HG02885 (cell line): Measurements from ENCODE around the gene ARHGAP23.
"Not testable (repeated sequence)": the region's sequence is repeated elsewhere in the genome, so short reads cannot be mapped to it uniquely, and the experiment has no call there.

Experiments
- ATAC-seq: cut with Tn5 transposase; IDR thresholded peaks from one replicate; pipeline ENCODE4 v1.9.1; 2021; ENCODE audit warnings: mild to moderate bottlenecking; ENCODE audit not compliant: unreplicated experiment, poor library complexity

Gene ARHGAP23

GRCh38 chr17:38478667-38479066 lies 50.4 kb downstream of the ARHGAP23 start:
- ATAC-seq: not testable (repeated sequence)

- not testable (repeated sequence) for ATAC-seq
Observed at GRCh38 chr17:38482039-38482699, 53.9 kb downstream of the ARHGAP23 start.

GRCh38 chr17:38482700-38483043 lies 54.4 kb downstream of the ARHGAP23 start:
- not testable (repeated sequence) for ATAC-seq

- ATAC-seq: not testable (repeated sequence)
Observed at GRCh38 chr17:38484242-38485145, 56.2 kb downstream of the ARHGAP23 start.

GRCh38 chr17:38485146-38485468 lies 56.8 kb downstream of the ARHGAP23 start:
- ATAC-seq: no peak

GRCh38 chr17:38485681-38486298 lies 57.5 kb downstream of the ARHGAP23 start:
- not testable (repeated sequence) for ATAC-seq

DNA sequence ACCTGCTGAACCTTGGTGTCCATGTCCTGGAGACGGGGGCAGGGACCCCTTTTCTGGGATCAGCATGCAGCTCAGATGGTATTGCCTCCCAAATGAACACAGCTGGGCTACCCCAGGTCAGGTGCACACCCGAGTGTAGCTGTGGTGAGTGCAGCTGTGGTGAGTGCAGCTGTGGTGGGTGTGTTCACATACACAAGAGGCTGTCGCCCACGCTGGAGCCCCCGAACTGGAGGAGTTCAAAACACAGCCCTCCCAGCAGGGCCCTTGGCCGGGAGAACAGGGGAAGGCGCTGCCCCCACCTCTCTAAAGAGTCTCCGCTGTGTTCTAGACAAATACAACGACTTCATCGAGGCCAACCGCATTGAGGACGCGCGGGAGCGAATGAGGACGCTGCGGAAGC lies 61.5 kb downstream of the ARHGAP23 start:
- not testable (repeated sequence) for ATAC-seq

- not testable (repeated sequence) for ATAC-seq
Observed at GRCh38 chr17:38491346-38492066, 63.2 kb downstream of the ARHGAP23 start.

GRCh38 chr17:38492067-38493040 lies 64.1 kb downstream of the ARHGAP23 start:
- ATAC-seq: not testable (repeated sequence)

GRCh38 chr17:38494152-38494551 lies 65.9 kb downstream of the ARHGAP23 start:
- not testable (repeated sequence) for ATAC-seq

- ATAC-seq: not testable (repeated sequence)
Observed at GRCh38 chr17:38497656-38498055, 69.4 kb downstream of the ARHGAP23 start.

GRCh38 chr17:38498353-38498752 lies 70.1 kb downstream of the ARHGAP23 start:
- ATAC-seq: no peak

DNA sequence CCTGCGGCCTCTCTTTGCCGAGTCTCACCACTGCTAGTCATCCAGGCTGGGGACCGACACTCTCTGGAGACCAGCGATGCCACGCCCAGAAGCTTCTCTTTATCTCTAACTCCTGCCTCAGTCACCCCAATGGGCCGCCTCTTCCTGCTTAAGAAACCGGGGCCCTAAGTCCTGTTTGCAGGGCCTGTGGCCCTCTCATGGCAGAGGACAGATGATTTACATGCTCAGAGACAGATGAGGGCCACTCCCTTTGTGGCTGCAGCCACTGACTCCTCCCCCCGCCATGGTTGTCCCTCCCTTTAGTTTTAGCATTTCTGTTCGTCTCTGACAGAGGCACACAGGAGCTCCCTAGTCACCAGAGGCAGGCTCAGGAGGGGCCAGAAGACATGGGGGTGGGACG lies 71.0 kb downstream of the ARHGAP23 start:
- ATAC-seq: not testable (repeated sequence)

DNA sequence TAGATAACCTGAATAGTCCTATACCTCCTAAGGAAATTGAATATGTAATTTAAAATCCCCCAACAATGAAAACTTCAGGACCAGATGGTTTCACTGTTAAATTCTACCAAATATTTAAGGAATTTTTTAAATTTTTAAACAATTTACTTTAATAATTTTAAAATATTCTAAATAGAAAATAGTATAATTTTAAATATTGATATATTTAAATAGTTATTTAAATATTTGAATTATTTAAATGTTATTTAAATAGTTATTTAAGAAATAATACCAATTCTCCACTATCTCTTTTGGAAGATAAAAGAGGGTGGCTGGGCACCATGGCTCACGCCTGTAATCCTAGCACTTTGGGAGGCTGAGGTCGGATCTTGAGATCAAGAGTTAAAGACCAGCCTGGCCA lies 73.5 kb downstream of the ARHGAP23 start:
- not testable (repeated sequence) for ATAC-seq

DNA sequence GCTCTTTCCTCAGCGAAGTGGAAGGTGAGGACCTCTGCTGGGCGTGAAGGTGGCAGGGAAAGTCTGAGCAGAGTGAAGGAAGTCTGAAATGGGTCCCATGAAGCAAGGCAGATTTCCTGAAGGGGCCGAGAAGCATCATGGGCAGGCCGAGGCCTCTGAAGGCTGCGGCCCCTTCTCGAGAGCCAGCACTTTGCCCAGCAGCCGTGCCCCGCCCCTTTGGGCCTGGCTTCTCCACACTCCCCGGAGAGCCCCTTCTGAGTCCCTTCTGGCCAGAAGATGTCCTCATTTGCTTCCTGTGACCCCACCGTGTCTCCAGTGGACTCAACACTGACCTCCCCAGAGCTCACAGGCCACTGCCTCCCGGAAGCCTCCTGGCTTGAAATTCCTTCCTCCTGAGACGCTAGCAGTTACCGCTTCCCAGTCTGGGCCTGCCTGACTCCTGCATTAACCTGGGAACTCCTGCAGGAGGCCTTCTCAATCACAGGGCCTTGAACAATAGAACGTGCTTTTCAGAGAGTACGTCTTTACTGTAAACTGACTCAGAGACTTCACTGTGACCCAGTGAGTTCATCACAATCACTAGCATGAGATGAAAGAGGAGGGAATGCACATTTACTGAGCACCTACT lies 75.1 kb downstream of the ARHGAP23 start:
- not testable (repeated sequence) for ATAC-seq

- no peak for ATAC-seq
Observed at GRCh38 chr17:38504216-38504615, 76.0 kb downstream of the ARHGAP23 start.

DNA sequence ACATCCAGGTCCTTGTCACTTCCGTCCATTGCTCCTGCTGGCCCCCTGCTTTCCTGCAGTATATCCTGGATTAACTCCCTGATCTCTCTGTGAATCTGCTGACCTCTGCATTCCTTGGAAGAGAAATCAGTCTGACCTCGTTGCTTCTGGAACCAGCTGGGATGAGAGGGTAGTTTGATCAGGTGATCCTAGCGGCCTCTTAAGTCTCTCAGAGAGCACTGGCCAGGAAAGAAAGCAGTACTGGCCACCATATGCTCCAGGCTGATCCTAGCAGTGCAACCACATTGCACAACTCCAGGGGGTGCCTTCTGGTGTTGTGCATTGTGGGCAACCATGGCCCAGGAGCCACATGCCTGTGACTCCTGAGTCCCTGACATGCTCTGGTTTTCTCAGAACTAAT lies 79.2 kb downstream of the ARHGAP23 start:
- ATAC-seq: no peak

- no peak for ATAC-seq
Observed at GRCh38 chr17:38507921-38508569, 79.8 kb downstream of the ARHGAP23 start.
